HS-5 (cell line): Measurements from ENCODE around the gene ZNF568.

Experiments
- DNase-seq: peaks from one replicate; pipeline ENCODE4 v3.0.0-alpha.2; 2012; ENCODE audit warnings: low read depth

Gene ZNF568

DNA sequence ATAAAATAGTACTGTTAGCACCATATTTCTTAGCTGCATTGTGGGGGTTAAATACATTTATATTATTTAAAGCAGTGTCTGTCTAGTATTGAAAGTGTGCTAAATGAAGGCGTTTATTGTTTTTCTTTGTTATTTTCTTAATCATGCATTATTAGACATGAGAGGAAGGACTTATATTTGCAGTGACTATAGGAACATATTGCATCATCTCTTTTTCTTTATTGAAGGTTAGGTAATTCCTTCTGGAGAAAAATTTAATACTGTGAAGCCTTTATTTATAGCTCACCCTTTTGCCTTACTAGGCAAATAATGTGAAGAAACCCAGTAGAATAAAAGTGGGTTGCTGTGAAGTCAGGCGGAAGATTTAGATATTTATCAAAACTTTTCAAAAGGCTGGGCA is 83.2 kb downstream of the ZNF568 start:
- no peak for DNase-seq

DNA sequence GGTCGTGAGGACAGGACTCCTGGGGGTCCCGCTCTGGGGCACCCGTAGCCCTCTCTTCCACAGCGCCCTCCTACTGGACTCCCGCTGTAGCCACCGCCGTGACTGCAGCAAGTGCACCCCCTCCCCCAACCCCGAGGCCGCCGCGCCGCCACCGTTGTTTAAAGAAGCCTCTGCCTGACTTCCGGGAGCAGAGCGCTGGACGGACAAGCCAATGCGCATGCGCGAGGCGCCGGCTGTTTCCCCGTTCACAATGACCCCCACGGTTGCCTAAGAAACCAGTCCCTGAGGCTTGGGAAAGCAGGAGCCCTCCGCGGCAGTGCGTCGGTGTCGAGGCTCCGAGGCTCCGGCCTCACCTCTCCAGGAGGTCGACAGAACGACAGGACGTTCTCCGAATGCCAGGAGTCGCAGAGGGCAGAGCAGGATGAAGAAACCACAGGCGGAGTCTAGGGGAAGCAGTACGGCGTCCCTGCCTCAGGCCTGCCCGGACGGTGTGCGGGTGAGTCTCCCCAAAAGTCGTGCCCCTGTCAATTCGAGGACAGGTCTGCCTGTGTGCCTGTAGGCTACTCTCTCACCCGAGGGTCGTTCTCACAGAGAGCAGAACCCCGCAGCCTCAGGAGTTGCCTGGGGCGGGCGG is 91.6 kb downstream of the ZNF568 start:
- DNase-seq, result no peak

- DNase-seq, result no peak
Observed at GRCh38 chr19:37009871-37010270, 93.7 kb downstream of the ZNF568 start.

- no peak for DNase-seq
Observed at GRCh38 chr19:37012093-37012745, 96.1 kb downstream of the ZNF568 start.

GRCh38 chr19:37014456-37014855 is 98.3 kb downstream of the ZNF568 start:
- no peak for DNase-seq

- DNase-seq, result no peak
Observed at GRCh38 chr19:37045140-37045539, 129.0 kb downstream of the ZNF568 start.
